HFFc6 (cell line): Measurements from ENCODE around the gene SMIM8. TPM values are rescaled to one million over a fixed set of nuclear protein-coding genes. Genes with fewer than 3 reads are reported as not detected.

Experiments used
- DNase-seq: peaks from one replicate; pipeline ENCODE4 v3.0.0-alpha.2; 2018
- H3K27ac Mint-ChIP-seq: 2 replicates; pipeline ENCODE4 v1.8.0; 2020; ENCODE audit warnings: mild to moderate bottlenecking, mixed read lengths
- H3K27me3 Mint-ChIP-seq: 2 replicates; pipeline ENCODE4 v1.8.0; 2021; ENCODE audit warnings: mild to moderate bottlenecking, moderate library complexity, mixed read lengths; ENCODE audit not compliant: insufficient read depth
- H3K36me3 Mint-ChIP-seq: 2 replicates; pipeline ENCODE4 v1.8.0; 2021; ENCODE audit warnings: low read depth, mixed read lengths
- H3K4me1 Mint-ChIP-seq: 2 replicates; pipeline ENCODE4 v1.8.0; 2020; ENCODE audit warnings: low read depth, mixed read lengths
- H3K4me3 Mint-ChIP-seq: 2 replicates; pipeline ENCODE4 v1.8.0; 2020; ENCODE audit warnings: mild to moderate bottlenecking, moderate library complexity, mixed read lengths
- H3K9me3 Mint-ChIP-seq: 2 replicates; pipeline ENCODE4 v1.8.0; 2020; ENCODE audit warnings: mild to moderate bottlenecking, mixed read lengths
- CTCF ChIP-seq: fragments of 200-600 bp; sonication (generic); IDR thresholded peaks from 2 replicates; pipeline ENCODE4 v1.5.0; 2021; ENCODE audit warnings: antibody characterized with exemption, mild to moderate bottlenecking
- total RNA-seq, 6 experiments: library from RNA; stranded (reverse); fragmentation: NEBNext Ultra II Directional; extraction: Animal tissue kit (Norgen Biotek cat#: 25700); gene quantifications; 2 replicates in 1 of 6; 3 replicates in 5 of 6; pipeline ENCODE4 v1.2.3, GENCODE V29; 2021

Gene SMIM8
- total RNA-seq, 6 experiments from 2014 or later, result 3.3 to 6.2 (median 4.8) TPM

- peak; percentile 70 for TF ChIP-seq CTCF
- peak; percentile 36 for DNase-seq
- no peak overlapping the region for H3K4me3 Mint-ChIP-seq
- H3K27me3 Mint-ChIP-seq, result peaks cover 7% of the 10 kb centered on the region
- H3K36me3 Mint-ChIP-seq, result no peaks in the 10 kb centered on the region
- no peak overlapping the region for H3K27ac Mint-ChIP-seq
- H3K4me1 Mint-ChIP-seq, result no peaks in the 10 kb centered on the region
- no peaks in the 10 kb centered on the region for H3K9me3 Mint-ChIP-seq
These were observed 68.9 kb downstream of the SMIM8 start for GRCh38 chr6:87391334-87391733.

Other genes starting within 250 kb of the SMIM8 start
- 1 to 10 TPM in 5 of 6 experiments, under 1 TPM in 1; 0.78 to 1.5 (median 1.1) TPM for gene CGA, start 227.5 kb upstream of the SMIM8 start, total RNA-seq
- gene ZNF292, start 167.0 kb upstream of the SMIM8 start, total RNA-seq, result 10 to 100 TPM; 18.5 to 22.4 (median 19.0) TPM
- gene GJB7, start 6.7 kb downstream of the SMIM8 start, total RNA-seq, result not detected
- gene C6orf163, start 22.2 kb downstream of the SMIM8 start, total RNA-seq, result under 1 TPM; 0.14 to 0.43 (median 0.40) TPM
- gene CFAP206, start 85.4 kb downstream of the SMIM8 start, total RNA-seq, result not detected
- 10 to 100 TPM; 11.8 to 14.9 (median 13.9) TPM for gene SLC35A1, start 150.4 kb downstream of the SMIM8 start, total RNA-seq